BJ (cell line): ENCODE results near the gene ERMN. TPM values are rescaled to one million over a fixed set of nuclear protein-coding genes. Genes with fewer than 3 reads are reported as not detected.

Experiments
- CTCF ChIA-PET: fragments of 350-600 bp; formaldehyde crosslinking; extraction: SDS; loops from one replicate; lab custom pipeline; 2021; ENCODE audit warnings: antibody characterized with exemption, inconsistent platforms; lab: Yijun Ruan, JAX
- POLR2A ChIA-PET: fragments of 300-600 bp; sonication (Branson Sonifier 250); formaldehyde crosslinking; extraction: SDS; loops from one replicate; lab custom pipeline; 2021; ENCODE audit warnings: antibody characterized with exemption; lab: Charles Lee
- DNase-seq: peaks from one replicate; pipeline ENCODE4 v3.0.0-alpha.2; 2011; ENCODE audit warnings: low read depth
- H3K27me3 ChIP-seq: 2 replicates; pipeline ENCODE4 v1.6.0; 2011; ENCODE audit warnings: low read length; ENCODE audit not compliant: control insufficient read depth, insufficient read depth
- H3K36me3 ChIP-seq: 2 replicates; pipeline ENCODE4 v1.5.1; 2011; ENCODE audit warnings: low read length; ENCODE audit not compliant: control insufficient read depth, insufficient read depth
- H3K4me3 ChIP-seq: 2 replicates; pipeline ENCODE4 v1.5.1; 2011; ENCODE audit warnings: low read depth, mild to moderate bottlenecking, control low read depth, low read length
- CTCF ChIP-seq: IDR thresholded peaks from 2 replicates; pipeline ENCODE4 v1.5.1; 2011; ENCODE audit warnings: low read depth, mild to moderate bottlenecking, control low read depth, inconsistent platforms, low read length, moderate library complexity; ENCODE audit not compliant: insufficient read depth
- polyA plus RNA-seq: library from polyadenylated mRNA; depleted of rRNA; stranded (reverse); fragments of >200 nt; gene quantifications from 2 replicates; pipeline ENCODE4 v1.2.3, GENCODE V29; 2011

ERMN gene
- polyA plus RNA-seq, 1 experiment, result not detected

- peaks cover 2% of the 10 kb centered on the region for H3K27me3 ChIP-seq
- ChIA-PET POLR2A (no interaction called here), CTCF (interaction anchor here (1.2 to 20.9 kb wide), 3 partner anchors 12 to 21 kb away, joined by 4 to 308 read pairs (median 93); no protein-coding TSS in a partner anchor)
- no peak overlapping the region for H3K4me3 ChIP-seq
- H3K36me3 ChIP-seq, result no peaks in the 10 kb centered on the region
- TF ChIP-seq CTCF, result no peak
- DNase-seq, result no peak
Observed at GRCh38 chr2:157322432-157322831, 3.2 kb downstream of the ERMN start.

- ChIA-PET CTCF (interaction anchor here (1.3 to 20.9 kb wide), 2 partner anchors 16 to 20 kb away, joined by 10 to 308 read pairs; no protein-coding TSS in a partner anchor), POLR2A (no interaction called here)
- H3K4me3 ChIP-seq, result no peak overlapping the region
- no peak for TF ChIP-seq CTCF
- no peaks in the 10 kb centered on the region for H3K36me3 ChIP-seq
- H3K27me3 ChIP-seq, result peaks cover 2% of the 10 kb centered on the region
- no peak for DNase-seq
Observed at GRCh38 chr2:157321466-157321865, 4.2 kb downstream of the ERMN start.

GRCh38 chr2:157320409-157320808 lies 5.2 kb downstream of the ERMN start:
- Histone ChIP-seq H3K27me3 (peaks cover 2% of the 10 kb centered on the region), H3K36me3 (no peaks in the 10 kb centered on the region), H3K4me3 (no peak overlapping the region)
- no peak for TF ChIP-seq CTCF
- ChIA-PET POLR2A (no interaction called here), CTCF (interaction anchor here (1.3 to 20.9 kb wide), 3 partner anchors 16 to 19 kb away, joined by 10 to 308 read pairs (median 27); no protein-coding TSS in a partner anchor)
- DNase-seq, result no peak

- H3K27me3 ChIP-seq, result peaks cover 2% of the 10 kb centered on the region
- no peak for DNase-seq
- H3K4me3 ChIP-seq, result no peak overlapping the region
- no peak for TF ChIP-seq CTCF
- POLR2A ChIA-PET, result no interaction called here
- no peaks in the 10 kb centered on the region for H3K36me3 ChIP-seq
- CTCF ChIA-PET, result interaction anchor here (4.2 to 20.9 kb wide), 3 partner anchors 8 to 18 kb away, joined by 27 to 308 read pairs (median 28); no protein-coding TSS in a partner anchor
Observed at GRCh38 chr2:157319795-157320194, 5.8 kb downstream of the ERMN start.

- Histone ChIP-seq H3K36me3 (no peaks in the 10 kb centered on the region), H3K4me3 (no peak overlapping the region), H3K27me3 (no peaks in the 10 kb centered on the region; the same call in 1 of the 2 replicates)
- TF ChIP-seq CTCF, result no peak
- ChIA-PET POLR2A (no interaction called here), CTCF (interaction anchor here (0.7 to 20.9 kb wide), 4 partner anchors 9 to 646 kb away, joined by 3 to 308 read pairs (median 28); no protein-coding TSS in a partner anchor)
- DNase-seq, result no peak
Observed at GRCh38 chr2:157318884-157319283, 6.7 kb downstream of the ERMN start.
